Gastroesophageal sphincter (tissue), 3 donors: ENCODE data around the gene YLPM1.

Experiments
- EP300 ChIP-seq: sonication (generic); formaldehyde crosslinking; IDR thresholded peaks from one replicate; pipeline ENCODE4 v1.6.1; 2017; ENCODE audit warnings: antibody characterized with exemption, mild to moderate bottlenecking
- POLR2A ChIP-seq, 2 donors: fragments of 450-650 bp; IDR thresholded peaks; one replicate each; pipeline ENCODE4 v1.6.1; 2017; ENCODE audit warnings: antibody characterized with exemption in 2 of 2, mild to moderate bottlenecking in 2 of 2, moderate library complexity in 1 of 2
- TF ChIP-seq, protein P1 (sequence below), 4 experiments: fragments of 200-600 bp in 2 of 4; fragments of 450-650 bp in 2 of 4; sonication (generic) in 1 of 4; IDR thresholded peaks; one replicate each; pipeline ENCODE4 v1.5.1; 2017 to 2019; ENCODE audit warnings: antibody characterized with exemption in 4 of 4, mild to moderate bottlenecking in 2 of 4, moderate library complexity in 2 of 4

DNA sequence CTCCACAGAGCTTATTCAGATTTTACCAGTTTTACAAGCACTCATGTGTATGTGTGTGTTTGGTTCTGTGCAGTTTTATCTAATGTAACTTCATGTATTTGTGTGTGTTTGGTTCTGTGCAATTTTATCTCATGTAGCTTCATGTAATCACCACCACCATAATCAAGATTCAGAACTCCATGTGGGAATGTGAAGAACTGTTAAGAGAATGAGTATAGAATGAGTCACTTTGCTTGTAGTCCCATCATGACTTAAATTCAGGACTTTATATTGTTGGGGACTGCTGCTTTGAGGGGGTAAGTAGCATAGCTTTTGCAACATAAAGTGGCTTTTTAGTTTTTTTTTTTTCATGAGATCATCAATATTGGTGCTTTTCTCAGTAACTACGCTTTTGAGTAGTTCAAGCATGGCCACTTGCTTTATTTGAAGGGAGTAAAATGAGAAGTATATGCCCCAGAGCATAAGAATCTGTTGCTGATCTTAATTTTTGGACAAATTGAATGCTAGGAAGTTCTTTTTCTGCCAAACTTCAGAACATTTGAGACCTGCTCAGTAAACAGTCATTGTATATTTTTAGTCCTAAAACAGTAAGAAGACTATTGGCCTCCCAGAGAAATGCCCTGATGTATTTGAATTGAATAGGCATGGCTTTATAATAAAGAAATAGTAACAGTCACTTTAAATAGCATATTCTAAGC is 84.0 kb downstream of the YLPM1 start:
- TF ChIP-seq, protein P1, sequence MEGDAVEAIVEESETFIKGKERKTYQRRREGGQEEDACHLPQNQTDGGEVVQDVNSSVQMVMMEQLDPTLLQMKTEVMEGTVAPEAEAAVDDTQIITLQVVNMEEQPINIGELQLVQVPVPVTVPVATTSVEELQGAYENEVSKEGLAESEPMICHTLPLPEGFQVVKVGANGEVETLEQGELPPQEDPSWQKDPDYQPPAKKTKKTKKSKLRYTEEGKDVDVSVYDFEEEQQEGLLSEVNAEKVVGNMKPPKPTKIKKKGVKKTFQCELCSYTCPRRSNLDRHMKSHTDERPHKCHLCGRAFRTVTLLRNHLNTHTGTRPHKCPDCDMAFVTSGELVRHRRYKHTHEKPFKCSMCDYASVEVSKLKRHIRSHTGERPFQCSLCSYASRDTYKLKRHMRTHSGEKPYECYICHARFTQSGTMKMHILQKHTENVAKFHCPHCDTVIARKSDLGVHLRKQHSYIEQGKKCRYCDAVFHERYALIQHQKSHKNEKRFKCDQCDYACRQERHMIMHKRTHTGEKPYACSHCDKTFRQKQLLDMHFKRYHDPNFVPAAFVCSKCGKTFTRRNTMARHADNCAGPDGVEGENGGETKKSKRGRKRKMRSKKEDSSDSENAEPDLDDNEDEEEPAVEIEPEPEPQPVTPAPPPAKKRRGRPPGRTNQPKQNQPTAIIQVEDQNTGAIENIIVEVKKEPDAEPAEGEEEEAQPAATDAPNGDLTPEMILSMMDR (IDR thresholded peaks at IDR 0.05), result no peak
- no peak for TF ChIP-seq POLR2A (IDR thresholded peaks at IDR 0.05)
- TF ChIP-seq EP300, result no peak
